ENCODE measurements around the gene EDIL3.

DNA sequence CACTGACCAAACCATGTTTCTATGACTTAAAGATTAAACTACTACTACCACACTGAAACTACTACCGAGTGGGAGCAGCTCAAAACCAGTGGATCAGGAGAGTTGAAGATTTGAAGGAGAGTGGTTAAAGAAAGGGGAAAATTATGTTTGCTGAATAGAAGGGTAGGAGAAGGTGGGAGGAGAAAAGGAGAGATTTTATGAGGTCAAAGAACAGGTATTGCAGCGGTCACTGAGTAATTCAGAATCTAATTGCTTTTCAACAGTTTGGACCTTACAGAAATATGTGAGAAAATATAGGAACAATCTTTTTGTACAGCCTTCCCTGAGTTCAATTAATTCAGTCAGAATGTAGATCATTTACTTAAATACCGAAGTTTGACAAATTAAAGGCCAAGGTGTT lies 24.6 kb downstream of the EDIL3 start:
- TF ChIP-seq POLR2AphosphoS5 (IDR thresholded peaks at IDR 0.05; ENCODE audit: borderline replicate concordance, low read depth, low read length) (no peak), EZH2 (IDR thresholded peaks at IDR 0.05) (no peak), FOXP2 (optimal IDR thresholded peaks at IDR 0.05; ENCODE audit: control extremely low read depth, extremely low read length, insufficient read depth) (no peak)
